Mesothelial cell of epicardium (in vitro differentiated cells): Measurements from ENCODE around the gene MYO1D. TPM values are rescaled to one million over a fixed set of nuclear protein-coding genes. Genes with fewer than 3 reads are reported as not detected.
"Not testable (repeated sequence)": the region's sequence is repeated elsewhere in the genome, so short reads cannot be mapped to it uniquely, and the experiment has no call there.

Experiments
- DNase-seq, 2 experiments: peaks; one replicate each; pipeline ENCODE4 v3.0.0; 2021; ENCODE audit warnings: low spot score in 2 of 2; ENCODE audit not compliant: unreplicated experiment in 2 of 2
- H3K27ac Mint-ChIP-seq: 2 replicates; pipeline ENCODE4 v1.8.0; 2021; ENCODE audit warnings: mixed read lengths
- H3K27me3 Mint-ChIP-seq: 2 replicates; pipeline ENCODE4 v1.8.0; 2021; ENCODE audit warnings: low read depth, mixed read lengths
- H3K36me3 Mint-ChIP-seq: 2 replicates; pipeline ENCODE4 v1.8.0; 2021; ENCODE audit warnings: mixed read lengths
- H3K4me1 Mint-ChIP-seq: 2 replicates; pipeline ENCODE4 v1.8.0; 2021; ENCODE audit warnings: mixed read lengths
- H3K4me3 Mint-ChIP-seq: 2 replicates; pipeline ENCODE4 v1.8.0; 2021; ENCODE audit warnings: mild to moderate bottlenecking, moderate library complexity, mixed read lengths
- H3K9me3 Mint-ChIP-seq: 2 replicates; pipeline ENCODE4 v1.8.0; 2021; ENCODE audit warnings: mixed read lengths
- total RNA-seq: library from RNA; stranded (reverse); gene quantifications from 3 replicates; pipeline ENCODE4 v1.2.1, GENCODE V29; 2021
- TF ChIP-seq, protein P1 (sequence below): fragments of 200-600 bp; sonication (generic); IDR thresholded peaks from one replicate; pipeline ENCODE4 v1.5.0; 2021; ENCODE audit warnings: antibody characterized with exemption; ENCODE audit not compliant: unreplicated experiment

Gene MYO1D
- 41.9 to 51.6 TPM (median 48.6 TPM) in 3 replicates for total RNA-seq

DNA sequence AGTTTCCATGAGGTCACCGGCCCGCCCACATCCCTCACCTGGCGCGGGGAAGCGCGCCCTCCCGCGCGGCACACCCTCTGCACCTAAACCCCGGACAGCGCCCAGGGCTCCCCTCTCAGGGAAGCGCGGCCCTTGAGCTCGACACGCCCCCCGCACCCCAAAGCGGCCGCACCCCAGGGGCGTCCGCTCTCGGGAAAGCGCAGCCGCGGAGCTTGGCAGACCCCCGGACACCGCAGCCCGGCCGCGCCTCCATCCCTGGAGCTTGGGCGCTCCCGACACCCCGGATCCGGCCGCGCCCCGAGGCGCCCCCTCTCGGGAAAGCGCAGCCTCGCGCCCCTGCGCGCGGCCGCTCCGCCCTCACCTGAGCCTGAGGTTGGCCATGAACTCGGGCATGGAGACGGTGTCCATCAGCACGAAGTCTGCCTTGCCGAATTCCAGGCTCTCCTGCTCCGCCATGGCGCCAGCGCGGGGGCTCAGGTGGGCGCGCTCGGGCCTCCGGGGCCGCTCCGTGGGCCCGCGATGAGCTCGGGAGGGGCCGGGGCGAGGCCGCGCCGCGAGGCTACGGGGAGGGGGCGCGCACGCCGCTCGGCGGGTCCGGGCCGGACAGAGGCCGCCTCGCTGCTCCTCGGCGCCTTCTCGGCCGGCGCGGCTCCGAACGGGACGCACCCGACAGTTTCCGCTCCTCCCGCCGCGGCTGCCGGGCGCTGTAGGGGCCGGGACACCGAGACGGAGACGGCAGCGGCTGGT is at the start of gene MYO1D:
Gene MYO1D (minus strand): TSS at position 708 of the 747 bp plus-strand sequence. CDS start 252 bp downstream, at position 456.
- TF ChIP-seq, protein P1, sequence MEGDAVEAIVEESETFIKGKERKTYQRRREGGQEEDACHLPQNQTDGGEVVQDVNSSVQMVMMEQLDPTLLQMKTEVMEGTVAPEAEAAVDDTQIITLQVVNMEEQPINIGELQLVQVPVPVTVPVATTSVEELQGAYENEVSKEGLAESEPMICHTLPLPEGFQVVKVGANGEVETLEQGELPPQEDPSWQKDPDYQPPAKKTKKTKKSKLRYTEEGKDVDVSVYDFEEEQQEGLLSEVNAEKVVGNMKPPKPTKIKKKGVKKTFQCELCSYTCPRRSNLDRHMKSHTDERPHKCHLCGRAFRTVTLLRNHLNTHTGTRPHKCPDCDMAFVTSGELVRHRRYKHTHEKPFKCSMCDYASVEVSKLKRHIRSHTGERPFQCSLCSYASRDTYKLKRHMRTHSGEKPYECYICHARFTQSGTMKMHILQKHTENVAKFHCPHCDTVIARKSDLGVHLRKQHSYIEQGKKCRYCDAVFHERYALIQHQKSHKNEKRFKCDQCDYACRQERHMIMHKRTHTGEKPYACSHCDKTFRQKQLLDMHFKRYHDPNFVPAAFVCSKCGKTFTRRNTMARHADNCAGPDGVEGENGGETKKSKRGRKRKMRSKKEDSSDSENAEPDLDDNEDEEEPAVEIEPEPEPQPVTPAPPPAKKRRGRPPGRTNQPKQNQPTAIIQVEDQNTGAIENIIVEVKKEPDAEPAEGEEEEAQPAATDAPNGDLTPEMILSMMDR: peak; percentile 38
- H3K36me3 Mint-ChIP-seq: no peaks in the 10 kb centered on the region
- peak; percentile 52 to 75 for DNase-seq

DNA sequence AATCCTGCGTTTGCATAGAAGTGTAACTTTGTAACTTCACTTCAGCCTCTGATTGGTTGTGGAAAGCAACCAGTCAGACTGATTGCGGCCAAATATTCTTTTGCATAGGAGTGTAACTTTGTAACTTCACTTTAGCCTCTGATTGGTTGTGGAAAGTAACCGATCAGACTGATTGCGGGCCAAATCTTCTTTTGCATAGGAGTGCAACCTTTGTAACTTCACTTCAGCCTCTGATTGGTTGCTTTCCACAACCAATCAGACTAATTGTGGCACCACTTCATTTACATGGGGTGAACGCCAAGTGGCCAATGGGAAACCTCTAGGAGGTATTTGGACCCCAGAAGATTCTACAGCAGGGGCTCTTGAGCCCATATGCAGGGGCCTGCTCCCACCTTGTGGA is 49.3 kb upstream of the MYO1D start:
- Mint-ChIP-seq H3K4me1 (peaks cover 12% of the 10 kb centered on the region), H3K27ac (no peak overlapping the region), H3K36me3 (no peaks in the 10 kb centered on the region), H3K4me3 (no peak overlapping the region), H3K27me3 (no peaks in the 10 kb centered on the region), H3K9me3 (no peaks in the 10 kb centered on the region)
- DNase-seq: no peak
- TF ChIP-seq, protein P1: no peak

More for the DNA sequence above, at the start of gene MYO1D:
- no peaks in the 10 kb centered on the region for H3K27me3 Mint-ChIP-seq
- no peaks in the 10 kb centered on the region for H3K9me3 Mint-ChIP-seq
- peak within 1 kb of the TSS; percentile 99 for H3K27ac Mint-ChIP-seq
- H3K4me1 Mint-ChIP-seq: peaks cover 23% of the 10 kb centered on the region
- H3K4me3 Mint-ChIP-seq: peak within 1 kb of the TSS; percentile 96

DNA sequence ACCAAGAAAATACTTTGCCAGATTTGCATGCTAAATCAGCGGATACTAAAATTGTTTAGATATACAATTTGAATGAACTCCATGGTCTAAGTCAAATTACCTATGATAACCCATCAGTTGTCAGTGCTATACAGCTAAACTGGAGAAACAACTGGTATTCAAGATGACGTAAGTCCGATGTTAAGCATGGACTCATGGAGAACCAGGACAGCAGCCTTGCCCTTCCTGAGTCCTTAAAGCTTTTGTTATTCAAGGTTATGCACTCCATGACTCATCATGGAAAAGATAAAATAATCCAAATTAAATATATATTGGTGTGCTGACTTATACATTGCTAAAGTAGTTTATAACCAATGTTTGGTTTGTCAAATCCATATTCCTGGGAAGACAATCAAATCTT is 47.0 kb upstream of the MYO1D start:
- not testable (repeated sequence) for H3K4me3 Mint-ChIP-seq, DNase-seq, H3K4me1 Mint-ChIP-seq, H3K27ac Mint-ChIP-seq, H3K36me3 Mint-ChIP-seq, H3K27me3 Mint-ChIP-seq, H3K9me3 Mint-ChIP-seq

DNA sequence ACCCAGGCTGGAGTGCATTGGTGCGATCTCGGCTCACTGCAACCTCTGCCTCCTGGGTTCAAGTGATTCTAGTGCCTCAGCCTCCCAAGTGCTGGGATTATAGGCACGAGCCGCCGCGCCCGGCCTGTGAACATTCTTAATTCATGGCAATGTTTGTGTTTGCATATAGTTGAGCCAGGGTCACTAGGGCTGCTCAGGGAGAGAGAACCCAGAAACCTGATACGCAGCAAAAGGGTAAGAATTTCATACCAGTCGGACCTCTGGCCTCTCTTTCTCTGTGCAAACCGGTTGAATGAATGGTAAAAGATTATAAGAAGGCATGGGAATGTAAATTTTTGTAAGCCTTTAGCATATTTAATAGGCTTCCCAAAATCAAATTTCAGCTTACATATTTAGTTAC is 44.1 kb upstream of the MYO1D start:
- Mint-ChIP-seq H3K27ac (no peak overlapping the region), H3K4me1 (no peaks in the 10 kb centered on the region), H3K4me3 (no peak overlapping the region), H3K9me3 (no peaks in the 10 kb centered on the region), H3K36me3 (no peaks in the 10 kb centered on the region), H3K27me3 (no peaks in the 10 kb centered on the region)
- no peak for DNase-seq
- TF ChIP-seq, protein P1: no peak

DNA sequence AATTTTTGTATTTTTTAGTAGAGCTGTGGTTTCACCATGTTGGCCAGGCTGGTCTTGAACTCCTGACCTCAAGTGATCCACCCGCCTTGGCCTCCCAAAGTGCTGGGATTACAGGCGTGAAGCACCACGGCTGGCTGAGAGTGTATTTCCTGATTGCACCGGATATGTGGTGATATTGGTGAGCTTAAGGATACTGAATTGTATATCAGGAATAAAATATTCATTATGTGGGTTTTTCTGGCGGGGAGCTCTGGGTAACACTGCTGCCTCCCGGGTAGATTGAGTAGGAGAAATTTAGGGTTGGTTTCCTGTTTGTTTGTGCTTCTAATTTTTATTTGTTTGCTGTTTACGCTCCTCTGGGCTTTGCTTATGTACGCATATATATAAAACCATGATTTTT is 43.4 kb upstream of the MYO1D start:
- H3K4me1 Mint-ChIP-seq: no peaks in the 10 kb centered on the region
- H3K4me3 Mint-ChIP-seq: no peak overlapping the region
- no peak overlapping the region for H3K27ac Mint-ChIP-seq
- no peaks in the 10 kb centered on the region for H3K9me3 Mint-ChIP-seq
- no peaks in the 10 kb centered on the region for H3K27me3 Mint-ChIP-seq
- DNase-seq: no peak
- TF ChIP-seq, protein P1: no peak
- no peaks in the 10 kb centered on the region for H3K36me3 Mint-ChIP-seq

DNA sequence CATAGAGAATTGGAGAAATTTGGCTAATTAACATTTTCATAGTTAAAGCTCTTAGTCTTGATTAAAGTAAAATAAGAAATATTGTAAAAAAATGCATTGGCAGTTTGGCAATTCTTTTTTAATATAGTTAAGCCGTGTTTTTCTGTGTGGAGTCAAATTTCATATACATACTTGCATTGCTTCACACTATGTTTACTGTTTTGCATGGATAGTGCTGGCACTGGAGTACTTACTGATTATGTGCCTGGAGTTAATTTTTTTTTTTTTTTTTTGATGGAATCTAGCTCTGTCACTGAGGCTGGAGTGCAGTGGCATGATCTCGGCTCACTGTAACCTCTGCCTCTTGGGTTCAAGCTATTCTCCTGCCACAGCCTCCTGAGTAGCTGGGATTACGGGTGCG is 43.0 kb upstream of the MYO1D start:
- not testable (repeated sequence) for H3K4me3 Mint-ChIP-seq, H3K9me3 Mint-ChIP-seq, H3K27ac Mint-ChIP-seq, H3K4me1 Mint-ChIP-seq, DNase-seq, H3K36me3 Mint-ChIP-seq, H3K27me3 Mint-ChIP-seq
